GM23248 (cell line): ENCODE results near the gene ABHD14A. TPM values are rescaled to one million over a fixed set of nuclear protein-coding genes. Genes with fewer than 3 reads are reported as not detected.

Experiments used
- DNase-seq: peaks from one replicate; pipeline ENCODE4 v3.0.0-alpha.2; 2015
- H2AFZ ChIP-seq: fragments of 200-600 bp; sonication (generic); 2 replicates; pipeline ENCODE4 v1.6.1; 2016; ENCODE audit warnings: antibody characterized with exemption
- H3F3A ChIP-seq: fragments of 200-600 bp; sonication (generic); 2 replicates; pipeline ENCODE4 v1.6.1; 2016; ENCODE audit warnings: mild to moderate bottlenecking, antibody characterized with exemption, mixed run types; ENCODE audit not compliant: insufficient read depth
- H3K27ac ChIP-seq: fragments of 200-600 bp; sonication (generic); 2 replicates; pipeline ENCODE4 v1.5.1; 2016; ENCODE audit warnings: mild to moderate bottlenecking
- H3K27me3 ChIP-seq: fragments of 200-600 bp; sonication (generic); replicated peaks from 2 replicates; pipeline ENCODE4 v1.6.1; 2016; ENCODE audit warnings: mild to moderate bottlenecking; ENCODE audit not compliant: insufficient read depth
- H3K36me3 ChIP-seq: fragments of 200-600 bp; sonication (generic); 2 replicates; pipeline ENCODE4 v1.6.1; 2016; ENCODE audit warnings: low read depth, mild to moderate bottlenecking
- H3K4me1 ChIP-seq: fragments of 200-600 bp; sonication (generic); 2 replicates; pipeline ENCODE4 v1.6.1; 2016; ENCODE audit warnings: mild to moderate bottlenecking; ENCODE audit not compliant: insufficient read depth
- H3K4me2 ChIP-seq: fragments of 200-600 bp; sonication (generic); one replicate; pipeline ENCODE4 v1.6.1; 2016; ENCODE audit warnings: mild to moderate bottlenecking; ENCODE audit not compliant: unreplicated experiment
- H3K4me3 ChIP-seq: fragments of 200-600 bp; sonication (generic); 2 replicates; pipeline ENCODE4 v1.5.1; 2016; ENCODE audit warnings: mild to moderate bottlenecking
- H3K79me2 ChIP-seq: fragments of 200-600 bp; sonication (generic); 2 replicates; pipeline ENCODE4 v1.6.1; 2016; ENCODE audit warnings: mild to moderate bottlenecking; ENCODE audit not compliant: insufficient read depth
- H3K9ac ChIP-seq: fragments of 200-600 bp; sonication (generic); 2 replicates; pipeline ENCODE4 v1.6.1; 2016; ENCODE audit warnings: mild to moderate bottlenecking
- H3K9me2 ChIP-seq: fragments of 200-600 bp; sonication (generic); 2 replicates; pipeline ENCODE4 v1.6.1; 2016; ENCODE audit warnings: mixed run types, mild to moderate bottlenecking, moderate library complexity; ENCODE audit not compliant: insufficient read depth
- H3K9me3 ChIP-seq: fragments of 200-600 bp; sonication (generic); one replicate; pipeline ENCODE4 v1.6.1; 2017; ENCODE audit warnings: low read depth
- H4K20me1 ChIP-seq: fragments of 200-600 bp; sonication (generic); 2 replicates; pipeline ENCODE4 v1.6.0; 2016; ENCODE audit not compliant: insufficient read depth
- EZH2 ChIP-seq: fragments of 200-600 bp; sonication (generic); IDR thresholded peaks from 2 replicates; pipeline ENCODE4 v1.6.1; 2018; ENCODE audit warnings: antibody characterized with exemption, mild to moderate bottlenecking; ENCODE audit not compliant: insufficient read depth, poor library complexity, severe bottlenecking
- EZH2phosphoT487 ChIP-seq: fragments of 200-600 bp; sonication (generic); IDR thresholded peaks from 2 replicates; pipeline ENCODE4 v1.6.1; 2018; ENCODE audit warnings: antibody characterized with exemption, moderate library complexity, mild to moderate bottlenecking, low read depth; ENCODE audit not compliant: insufficient read depth
- WGBS, 2 experiments: methylation state at CpG; one replicate each; pipeline ENCODE4 v1.1.6; 2015 to 2017; ENCODE audit warnings: low lambda C conversion rate in 2 of 2, low coverage in 1 of 2; ENCODE audit errors: missing lambda C conversion rate in 2 of 2; 5-methylcytosine and 5-hydroxymethylcytosine counted together
- in situ Hi-C: fragments of 300-500 bp; cut with MboI; formaldehyde crosslinking; loops from 2 replicates; pipeline ENCODE4 v1.15.0; 2020
- polyA plus RNA-seq: library from polyadenylated mRNA; unstranded; fragments of >200 nt; fragmentation: Nextera tagmentation; extraction: Ambion mirVana; gene quantifications from 2 replicates; pipeline ENCODE4 v1.2.1, GENCODE V29; 2016
- total RNA-seq: library from RNA; depleted of rRNA; stranded (reverse); fragments of >200 nt; shearing (Covaris generic); gene quantifications from 2 replicates; pipeline ENCODE4 v1.2.3, GENCODE V29; 2014

ABHD14A gene
- total and polyA plus RNA-seq, 2 experiments from 2014 or later: 35.5 to 37.9 TPM

GRCh38 chr3:51961602-51962569, 13.0 kb upstream of the ABHD14A start:
- no peak overlapping the region for H3K27ac ChIP-seq
- H3K27me3 ChIP-seq: no peaks in the 10 kb centered on the region
- no peak overlapping the region for H3K9ac ChIP-seq
- 67 to 68% methylated on average over 9 of the region's 9 CpGs for WGBS, 2 experiments
- H3K9me3 ChIP-seq: no peaks in the 10 kb centered on the region
- H3F3A ChIP-seq: no peaks in the 10 kb centered on the region
- peaks cover 24% of the 10 kb centered on the region; the same call in 1 of the 2 replicates for H3K79me2 ChIP-seq
- TF ChIP-seq EZH2phosphoT487 (no peak), EZH2 (no peak)
- H2AFZ ChIP-seq: no peak overlapping the region
- H3K4me3 ChIP-seq: no peak overlapping the region
- in situ Hi-C loops: no loop called here
- H4K20me1 ChIP-seq: no peaks in the 10 kb centered on the region
- no peak for DNase-seq
- no peak overlapping the region for H3K4me2 ChIP-seq
- no peaks in the 10 kb centered on the region for H3K36me3 ChIP-seq
- H3K9me2 ChIP-seq: no peaks in the 10 kb centered on the region
- 0 out of 2 replicates have a peak, but pooled peaks cover 6% of the 10 kb centered on the region for H3K4me1 ChIP-seq

GRCh38 chr3:51962854-51963530, 11.9 kb upstream of the ABHD14A start:
- Histone ChIP-seq H3K79me2 (peaks cover 26% of the 10 kb centered on the region; the same call in 1 of the 2 replicates), H3K9me3 (no peaks in the 10 kb centered on the region), H3K9me2 (no peaks in the 10 kb centered on the region), H3K9ac (no peak overlapping the region), H3F3A (no peaks in the 10 kb centered on the region), H3K4me2 (no peak overlapping the region), H3K4me3 (no peak overlapping the region), H3K27me3 (no peaks in the 10 kb centered on the region), H4K20me1 (no peaks in the 10 kb centered on the region), H3K36me3 (no peaks in the 10 kb centered on the region), H3K4me1 (0 out of 2 replicates have a peak, but pooled peaks cover 6% of the 10 kb centered on the region), H3K27ac (no peak overlapping the region), H2AFZ (no peak overlapping the region)
- DNase-seq: no peak
- in situ Hi-C loops: no loop called here
- TF ChIP-seq EZH2phosphoT487 (no peak), EZH2 (no peak)
- 79 to 86% methylated on average over 6 of the region's 6 CpGs for WGBS, 2 experiments

- Histone ChIP-seq H3K27me3 (no peaks in the 10 kb centered on the region), H3K79me2 (peaks cover 26% of the 10 kb centered on the region; the same call in 1 of the 2 replicates), H3F3A (peaks cover 5% of the 10 kb centered on the region; the same call in 1 of the 2 replicates), H3K4me1 (0 out of 2 replicates have a peak, but pooled peaks cover 6% of the 10 kb centered on the region), H2AFZ (no peak overlapping the region), H3K9me2 (no peaks in the 10 kb centered on the region), H3K4me2 (no peak overlapping the region), H3K36me3 (no peaks in the 10 kb centered on the region), H3K27ac (no peak overlapping the region), H4K20me1 (no peaks in the 10 kb centered on the region), H3K4me3 (no peak overlapping the region), H3K9me3 (no peaks in the 10 kb centered on the region), H3K9ac (no peak overlapping the region)
- no peak for DNase-seq
- TF ChIP-seq EZH2: no peak
- no peak for TF ChIP-seq EZH2phosphoT487
- 68 to 72% methylated on average over 9 to 12 of the region's 12 CpGs for WGBS, 2 experiments
- in situ Hi-C loops: no loop called here
These were observed 10.9 kb upstream of the ABHD14A start for GRCh38 chr3:51963951-51964451.

- TF ChIP-seq EZH2: no peak
- no peak for TF ChIP-seq EZH2phosphoT487
- Histone ChIP-seq H3K9me3 (no peaks in the 10 kb centered on the region), H3K4me3 (no peak overlapping the region), H4K20me1 (no peaks in the 10 kb centered on the region), H3K4me2 (no peak overlapping the region), H3K4me1 (0 out of 2 replicates have a peak, but pooled peaks cover 6% of the 10 kb centered on the region), H3K27me3 (no peaks in the 10 kb centered on the region), H3K9ac (no peak overlapping the region), H3F3A (peaks cover 5% of the 10 kb centered on the region; the same call in 1 of the 2 replicates), H3K9me2 (no peaks in the 10 kb centered on the region), H3K27ac (no peak overlapping the region), H3K79me2 (peaks cover 26% of the 10 kb centered on the region; the same call in 1 of the 2 replicates), H2AFZ (no peak overlapping the region), H3K36me3 (no peaks in the 10 kb centered on the region)
- WGBS, 2 experiments: 59 to 64% methylated on average over 4 of the region's 4 CpGs
- in situ Hi-C loops: no loop called here
- no peak for DNase-seq
These were observed 10.3 kb upstream of the ABHD14A start for GRCh38 chr3:51964521-51964920.
